Progenitor cell of endocrine pancreas (in vitro differentiated cells): ENCODE measurements around the gene NFIC. TPM values are rescaled to one million over a fixed set of nuclear protein-coding genes. Genes with fewer than 3 reads are reported as not detected.
"Not testable (repeated sequence)": the region's sequence is repeated elsewhere in the genome, so short reads cannot be mapped to it uniquely, and the experiment has no call there.

Experiments
- DNase-seq: peaks from one replicate; pipeline ENCODE4 v3.0.0; 2021; ENCODE audit warnings: low spot score; ENCODE audit not compliant: unreplicated experiment
- H3K27ac Mint-ChIP-seq: 2 replicates; pipeline ENCODE4 v1.8.0; 2021; ENCODE audit warnings: mild to moderate bottlenecking, moderate library complexity, mixed read lengths
- H3K27me3 Mint-ChIP-seq: 2 replicates; pipeline ENCODE4 v1.8.0; 2021; ENCODE audit warnings: mixed read lengths
- H3K36me3 Mint-ChIP-seq: 2 replicates; pipeline ENCODE4 v1.8.0; 2022; ENCODE audit warnings: mixed read lengths; ENCODE audit not compliant: insufficient read depth
- H3K4me1 Mint-ChIP-seq: 2 replicates; pipeline ENCODE4 v1.8.0; 2021; ENCODE audit warnings: low read depth, mixed read lengths
- H3K4me3 Mint-ChIP-seq: 2 replicates; pipeline ENCODE4 v1.8.0; 2021; ENCODE audit warnings: low read depth, mild to moderate bottlenecking, moderate library complexity, mixed read lengths
- H3K9me3 Mint-ChIP-seq: 2 replicates; pipeline ENCODE4 v1.8.0; 2021; ENCODE audit warnings: low read depth, mixed read lengths
- total RNA-seq: library from RNA; stranded (reverse); gene quantifications from 2 replicates; pipeline ENCODE4 v1.2.1, GENCODE V29; 2021
- TF ChIP-seq, protein P1 (sequence below): fragments of 200-600 bp; sonication (generic); IDR thresholded peaks from one replicate; pipeline ENCODE4 v1.5.0; 2021; ENCODE audit warnings: antibody characterized with exemption, mild to moderate bottlenecking; ENCODE audit not compliant: unreplicated experiment

The NFIC gene
- total RNA-seq, 1 donor from 2014 or later: 6.8 TPM

DNA sequence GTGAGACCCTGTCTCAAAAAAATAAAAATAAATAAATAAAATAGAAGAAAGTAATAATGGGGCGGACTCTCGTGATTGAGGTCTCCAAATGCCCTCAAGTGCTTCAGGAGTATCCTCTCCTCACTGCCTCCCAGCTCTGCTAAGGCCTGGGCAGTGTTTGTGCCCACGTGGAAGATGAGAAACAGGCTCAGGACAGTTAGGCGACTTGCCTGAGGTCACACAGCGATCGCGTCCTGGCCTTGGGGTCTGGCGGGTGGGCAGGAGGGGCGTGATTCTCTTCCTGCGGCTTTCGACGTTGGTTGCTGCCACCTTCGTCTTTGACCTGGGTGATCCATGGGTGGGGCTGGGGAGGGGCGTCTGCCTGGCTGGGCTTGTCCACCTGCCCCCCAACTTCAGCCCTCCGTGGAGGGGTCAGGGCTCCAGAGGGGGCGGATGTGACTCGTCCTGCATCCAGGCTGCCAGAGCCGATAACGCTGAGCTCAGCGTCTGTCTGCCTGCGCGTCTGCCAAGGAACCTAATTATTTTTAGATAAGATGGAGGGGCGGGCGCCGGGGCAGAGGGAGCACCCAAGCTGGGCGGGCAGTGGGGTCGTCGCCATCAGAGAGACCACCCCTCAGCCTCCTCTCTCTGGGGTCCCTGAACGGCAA, 56.9 kb downstream of the NFIC start:
- no peaks in the 10 kb centered on the region for H3K9me3 Mint-ChIP-seq
- no peaks in the 10 kb centered on the region for H3K4me1 Mint-ChIP-seq
- H3K27me3 Mint-ChIP-seq: peaks cover 3% of the 10 kb centered on the region
- H3K36me3 Mint-ChIP-seq: no peaks in the 10 kb centered on the region
- no peak for DNase-seq
- no peak overlapping the region for H3K27ac Mint-ChIP-seq
- TF ChIP-seq, protein P1, sequence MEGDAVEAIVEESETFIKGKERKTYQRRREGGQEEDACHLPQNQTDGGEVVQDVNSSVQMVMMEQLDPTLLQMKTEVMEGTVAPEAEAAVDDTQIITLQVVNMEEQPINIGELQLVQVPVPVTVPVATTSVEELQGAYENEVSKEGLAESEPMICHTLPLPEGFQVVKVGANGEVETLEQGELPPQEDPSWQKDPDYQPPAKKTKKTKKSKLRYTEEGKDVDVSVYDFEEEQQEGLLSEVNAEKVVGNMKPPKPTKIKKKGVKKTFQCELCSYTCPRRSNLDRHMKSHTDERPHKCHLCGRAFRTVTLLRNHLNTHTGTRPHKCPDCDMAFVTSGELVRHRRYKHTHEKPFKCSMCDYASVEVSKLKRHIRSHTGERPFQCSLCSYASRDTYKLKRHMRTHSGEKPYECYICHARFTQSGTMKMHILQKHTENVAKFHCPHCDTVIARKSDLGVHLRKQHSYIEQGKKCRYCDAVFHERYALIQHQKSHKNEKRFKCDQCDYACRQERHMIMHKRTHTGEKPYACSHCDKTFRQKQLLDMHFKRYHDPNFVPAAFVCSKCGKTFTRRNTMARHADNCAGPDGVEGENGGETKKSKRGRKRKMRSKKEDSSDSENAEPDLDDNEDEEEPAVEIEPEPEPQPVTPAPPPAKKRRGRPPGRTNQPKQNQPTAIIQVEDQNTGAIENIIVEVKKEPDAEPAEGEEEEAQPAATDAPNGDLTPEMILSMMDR: no peak
- H3K4me3 Mint-ChIP-seq: no peak overlapping the region

DNA sequence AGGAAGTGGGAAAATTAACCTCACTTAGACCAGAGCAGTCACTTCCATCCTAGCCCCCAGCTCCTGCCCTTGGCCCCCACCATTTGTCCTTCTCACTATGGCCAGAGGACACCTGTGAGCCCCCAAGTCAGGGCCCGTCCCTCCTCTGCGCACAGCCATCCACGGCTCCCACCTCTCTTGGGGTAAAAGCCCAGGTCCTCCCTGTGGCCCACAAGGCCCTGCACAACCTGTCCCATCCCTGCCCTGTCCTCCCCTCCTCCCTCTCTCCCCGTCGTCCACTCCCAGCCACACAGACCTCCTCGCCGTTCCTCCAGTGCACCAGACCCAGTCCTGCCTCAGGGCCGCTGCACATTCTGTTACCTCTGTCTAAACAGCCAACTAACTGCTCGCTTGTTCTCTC, 60.0 kb downstream of the NFIC start:
- H3K4me3 Mint-ChIP-seq: no peak overlapping the region
- H3K27ac Mint-ChIP-seq: no peak overlapping the region
- TF ChIP-seq, protein P1: no peak
- no peak for DNase-seq
- H3K9me3 Mint-ChIP-seq: no peaks in the 10 kb centered on the region
- H3K4me1 Mint-ChIP-seq: no peaks in the 10 kb centered on the region
- no peaks in the 10 kb centered on the region for H3K36me3 Mint-ChIP-seq
- peaks cover 3% of the 10 kb centered on the region for H3K27me3 Mint-ChIP-seq

DNA sequence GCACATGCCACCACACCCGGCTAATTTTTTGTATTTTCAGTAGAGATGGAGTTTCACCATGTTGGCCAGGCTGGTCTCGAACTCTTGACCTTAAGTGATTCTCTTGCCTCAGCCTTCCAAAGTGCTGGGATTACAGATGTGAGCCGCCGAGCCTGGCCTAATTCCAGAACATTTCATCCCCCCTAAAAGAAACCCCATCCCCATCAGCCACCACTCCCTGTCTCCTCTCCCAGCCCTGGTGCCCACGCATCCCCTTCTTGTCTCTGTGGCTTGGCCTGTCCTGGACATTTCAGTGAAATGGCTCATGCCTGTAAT, 63.9 kb downstream of the NFIC start:
- not testable (repeated sequence) for H3K9me3 Mint-ChIP-seq, H3K36me3 Mint-ChIP-seq, H3K27me3 Mint-ChIP-seq, H3K27ac Mint-ChIP-seq, H3K4me1 Mint-ChIP-seq, DNase-seq, H3K4me3 Mint-ChIP-seq

DNA sequence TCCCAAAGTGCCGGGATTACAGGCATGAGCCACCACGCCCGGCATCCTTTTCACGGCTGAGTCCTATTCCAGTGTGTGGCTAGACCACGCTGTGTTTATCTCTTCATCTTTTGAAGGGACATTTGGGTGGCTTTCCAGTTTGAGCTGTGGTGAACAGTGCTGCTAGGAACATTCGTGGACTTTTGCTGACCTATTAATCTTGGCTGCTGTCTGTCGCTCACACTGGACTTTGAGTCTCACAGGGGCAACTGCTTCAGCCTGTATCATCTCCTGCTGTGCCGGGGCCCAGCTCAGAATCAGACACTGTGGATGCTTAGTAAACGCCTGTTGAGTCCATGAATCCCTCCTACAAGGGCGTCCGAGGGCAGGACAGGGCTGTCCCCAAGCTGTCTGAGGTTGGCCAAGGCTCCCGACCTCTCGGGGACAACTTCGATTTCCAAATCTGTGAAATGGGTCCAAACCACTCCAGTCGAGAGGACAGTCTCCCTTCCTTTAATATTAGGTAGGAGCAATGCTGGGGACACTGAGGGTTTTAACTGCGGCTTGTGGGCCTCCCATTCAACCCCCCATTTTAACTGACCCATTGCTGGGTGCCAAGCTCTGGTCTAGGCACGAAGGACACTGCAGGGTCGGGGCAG, 65.5 kb downstream of the NFIC start:
- Mint-ChIP-seq H3K36me3 (no peaks in the 10 kb centered on the region), H3K4me3 (no peak overlapping the region), H3K9me3 (no peaks in the 10 kb centered on the region), H3K27ac (no peak overlapping the region), H3K4me1 (peaks cover 3% of the 10 kb centered on the region), H3K27me3 (peaks cover 3% of the 10 kb centered on the region)
- TF ChIP-seq, protein P1: no peak
- DNase-seq: no peak

DNA sequence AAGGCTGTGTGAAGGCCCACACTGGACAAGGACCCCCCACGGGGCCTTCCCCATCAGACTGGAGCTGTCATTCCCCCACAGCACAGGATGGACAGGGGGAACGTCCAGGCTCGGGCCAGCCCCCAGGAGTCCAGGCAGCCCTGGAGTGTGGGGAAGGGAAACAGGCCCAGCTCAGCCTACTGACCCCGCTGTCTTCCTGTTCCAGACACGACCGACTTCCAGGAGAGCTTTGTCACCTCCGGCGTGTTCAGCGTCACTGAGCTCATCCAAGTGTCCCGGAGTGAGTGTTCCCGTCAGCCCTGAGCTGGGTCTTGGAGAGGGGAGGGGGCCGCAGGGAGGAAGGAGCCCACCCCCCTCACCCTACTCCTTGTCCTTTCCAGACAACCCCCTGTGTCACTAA, 66.9 kb downstream of the NFIC start:
- peaks cover 3% of the 10 kb centered on the region for H3K4me1 Mint-ChIP-seq
- TF ChIP-seq, protein P1: no peak
- DNase-seq: no peak
- H3K9me3 Mint-ChIP-seq: no peaks in the 10 kb centered on the region
- peaks cover 2% of the 10 kb centered on the region for H3K36me3 Mint-ChIP-seq
- H3K27ac Mint-ChIP-seq: no peak overlapping the region
- H3K4me3 Mint-ChIP-seq: no peak overlapping the region
- no peaks in the 10 kb centered on the region for H3K27me3 Mint-ChIP-seq
